Measurements from ENCODE around the gene SCN1A. TPM values are rescaled to one million over a fixed set of nuclear protein-coding genes. Genes with fewer than 3 reads are reported as not detected.

Gene SCN1A
- total and polyA plus RNA-seq, 10 of the 15 experiments (the other 5 are each of a cell fraction or from before 2014, with no cell fraction given): not detected

DNA sequence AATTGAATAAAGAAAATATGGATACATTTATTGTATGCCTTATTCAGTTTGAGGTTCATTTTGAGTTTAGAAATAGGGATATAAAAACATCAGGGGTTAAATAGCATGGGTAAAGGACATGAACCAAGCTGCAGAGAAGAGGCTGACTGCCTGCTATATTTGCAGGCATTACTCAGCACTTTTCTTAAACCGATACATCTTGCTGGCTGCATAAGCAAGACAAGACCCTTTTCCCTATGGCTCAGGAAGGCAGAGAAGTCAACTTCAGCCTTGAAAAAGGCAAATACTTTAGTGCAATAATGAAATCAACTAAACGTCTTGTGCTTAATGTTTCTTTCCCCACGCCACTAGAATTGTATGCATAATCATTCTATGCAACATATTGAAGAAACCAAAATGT lies 36.4 kb downstream of the SCN1A start (continued):
- TF ChIP-seq, protein P1, sequence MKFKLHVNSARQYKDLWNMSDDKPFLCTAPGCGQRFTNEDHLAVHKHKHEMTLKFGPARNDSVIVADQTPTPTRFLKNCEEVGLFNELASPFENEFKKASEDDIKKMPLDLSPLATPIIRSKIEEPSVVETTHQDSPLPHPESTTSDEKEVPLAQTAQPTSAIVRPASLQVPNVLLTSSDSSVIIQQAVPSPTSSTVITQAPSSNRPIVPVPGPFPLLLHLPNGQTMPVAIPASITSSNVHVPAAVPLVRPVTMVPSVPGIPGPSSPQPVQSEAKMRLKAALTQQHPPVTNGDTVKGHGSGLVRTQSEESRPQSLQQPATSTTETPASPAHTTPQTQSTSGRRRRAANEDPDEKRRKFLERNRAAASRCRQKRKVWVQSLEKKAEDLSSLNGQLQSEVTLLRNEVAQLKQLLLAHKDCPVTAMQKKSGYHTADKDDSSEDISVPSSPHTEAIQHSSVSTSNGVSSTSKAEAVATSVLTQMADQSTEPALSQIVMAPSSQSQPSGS (IDR thresholded peaks at IDR 0.05; ENCODE audit: low read length): no peak
- no peak for TF ChIP-seq BACH1 (IDR thresholded peaks at IDR 0.05; ENCODE audit: borderline replicate concordance)
- no peak for TF ChIP-seq ZBTB4 (CRISPR knock-in tag; IDR thresholded peaks at IDR 0.05)
- no peak for TF ChIP-seq JUND (IDR thresholded peaks at IDR 0.05; ENCODE audit: low read depth, low read length)
- no peak for TF ChIP-seq BCL11A (IDR thresholded peaks at IDR 0.05; ENCODE audit: low read depth, low read length)
- TF ChIP-seq BHLHE40 (IDR thresholded peaks at IDR 0.05; ENCODE audit: borderline replicate concordance in 1 of 2, low read depth in 2 of 2, low read length in 1 of 2): no peak

DNA sequence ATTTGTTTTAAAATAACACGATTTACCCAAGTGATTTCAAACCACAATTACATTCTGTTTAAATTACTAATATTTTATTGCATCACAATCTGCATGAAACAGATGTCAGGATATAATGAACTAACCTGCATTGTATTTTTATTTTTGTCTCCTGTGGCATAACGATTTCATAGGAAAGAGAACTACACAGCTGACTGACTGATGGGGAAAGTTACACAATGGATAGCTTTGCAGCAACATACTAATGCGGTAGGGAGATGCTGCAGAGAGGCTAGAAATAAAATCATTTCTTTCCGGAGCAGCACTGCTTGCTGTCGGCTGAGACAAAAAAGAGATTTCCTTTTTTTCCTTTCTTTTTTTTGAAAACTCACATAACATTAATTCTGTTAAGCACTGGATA lies 36.9 kb downstream of the SCN1A start:
- FAIRE-seq (no peak), DNase-seq (ENCODE audit: low read depth, low spot score) (no peak), ATAC-seq (no peak)
- BruUV-seq (replicated peaks): no TSS peak
- Histone ChIP-seq H3K9me3 (replicated peaks; ENCODE audit: control insufficient read depth, insufficient read depth, low read length) (no peaks in the 10 kb centered on the region), H4K20me1 (ENCODE audit: control insufficient read depth, insufficient read depth) (no peaks in the 10 kb centered on the region), H3K4me3 (no peak overlapping the region), H3K27ac (ENCODE audit: control insufficient read depth, insufficient read depth) (no peak overlapping the region), H3K27me3 (replicated peaks in 1 of 2; ENCODE audit: control insufficient read depth in 2 of 2, insufficient read depth in 2 of 2, low read length in 1 of 2) (no peaks in the 10 kb centered on the region), H2AFZ (ENCODE audit: control insufficient read depth, low read depth, low read length) (no peak overlapping the region), H3K36me3 (ENCODE audit: control insufficient read depth in 2 of 2, insufficient read depth in 2 of 2, low read length in 1 of 2) (no peaks in the 10 kb centered on the region), H3K4me1 (ENCODE audit: control insufficient read depth, insufficient read depth, low read length) (no peaks in the 10 kb centered on the region), H3K9ac (ENCODE audit: control insufficient read depth, insufficient read depth, low read length) (no peak overlapping the region), H3K79me2 (ENCODE audit: control insufficient read depth, insufficient read depth, low read length) (no peaks in the 10 kb centered on the region), H3K4me2 (ENCODE audit: control insufficient read depth, insufficient read depth) (no peak overlapping the region)
- ChIA-PET RAD21 (ENCODE audit: unreplicated experiment) (no interaction called here), CTCF (no interaction called here), SMC1A (ENCODE audit: uncharacterized antibody, unreplicated experiment) (no interaction called here), POLR2A (no interaction called here)
- in situ Hi-C loops (cut with MboI) (no loop called here), intact Hi-C loops (cut with micrococcal nuclease; ENCODE audit: unreplicated experiment) (no loop called here)
- WGBS (ENCODE audit: insufficient coverage, insufficient replicate concordance, low lambda C conversion rate, missing lambda C conversion rate): 57% methylated on average over 5 of the region's 5 CpGs
- TF ChIP-seq SMAD1 (IDR thresholded peaks at IDR 0.05; ENCODE audit: low read depth, partially characterized antibody) (no peak), EGR1 (IDR thresholded peaks at IDR 0.05; ENCODE audit: borderline replicate concordance in 1 of 2, low read depth in 2 of 2, low read length in 2 of 2) (no peak), RAD51 (IDR thresholded peaks at IDR 0.05) (no peak)
- TF ChIP-seq, protein P2, sequence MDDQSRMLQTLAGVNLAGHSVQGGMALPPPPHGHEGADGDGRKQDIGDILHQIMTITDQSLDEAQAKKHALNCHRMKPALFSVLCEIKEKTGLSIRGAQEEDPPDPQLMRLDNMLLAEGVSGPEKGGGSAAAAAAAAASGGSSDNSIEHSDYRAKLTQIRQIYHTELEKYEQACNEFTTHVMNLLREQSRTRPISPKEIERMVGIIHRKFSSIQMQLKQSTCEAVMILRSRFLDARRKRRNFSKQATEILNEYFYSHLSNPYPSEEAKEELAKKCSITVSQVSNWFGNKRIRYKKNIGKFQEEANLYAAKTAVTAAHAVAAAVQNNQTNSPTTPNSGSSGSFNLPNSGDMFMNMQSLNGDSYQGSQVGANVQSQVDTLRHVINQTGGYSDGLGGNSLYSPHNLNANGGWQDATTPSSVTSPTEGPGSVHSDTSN (IDR thresholded peaks at IDR 0.05; ENCODE audit: insufficient replicate concordance, low read depth, low read length): no peak
- TF ChIP-seq, protein P3, sequence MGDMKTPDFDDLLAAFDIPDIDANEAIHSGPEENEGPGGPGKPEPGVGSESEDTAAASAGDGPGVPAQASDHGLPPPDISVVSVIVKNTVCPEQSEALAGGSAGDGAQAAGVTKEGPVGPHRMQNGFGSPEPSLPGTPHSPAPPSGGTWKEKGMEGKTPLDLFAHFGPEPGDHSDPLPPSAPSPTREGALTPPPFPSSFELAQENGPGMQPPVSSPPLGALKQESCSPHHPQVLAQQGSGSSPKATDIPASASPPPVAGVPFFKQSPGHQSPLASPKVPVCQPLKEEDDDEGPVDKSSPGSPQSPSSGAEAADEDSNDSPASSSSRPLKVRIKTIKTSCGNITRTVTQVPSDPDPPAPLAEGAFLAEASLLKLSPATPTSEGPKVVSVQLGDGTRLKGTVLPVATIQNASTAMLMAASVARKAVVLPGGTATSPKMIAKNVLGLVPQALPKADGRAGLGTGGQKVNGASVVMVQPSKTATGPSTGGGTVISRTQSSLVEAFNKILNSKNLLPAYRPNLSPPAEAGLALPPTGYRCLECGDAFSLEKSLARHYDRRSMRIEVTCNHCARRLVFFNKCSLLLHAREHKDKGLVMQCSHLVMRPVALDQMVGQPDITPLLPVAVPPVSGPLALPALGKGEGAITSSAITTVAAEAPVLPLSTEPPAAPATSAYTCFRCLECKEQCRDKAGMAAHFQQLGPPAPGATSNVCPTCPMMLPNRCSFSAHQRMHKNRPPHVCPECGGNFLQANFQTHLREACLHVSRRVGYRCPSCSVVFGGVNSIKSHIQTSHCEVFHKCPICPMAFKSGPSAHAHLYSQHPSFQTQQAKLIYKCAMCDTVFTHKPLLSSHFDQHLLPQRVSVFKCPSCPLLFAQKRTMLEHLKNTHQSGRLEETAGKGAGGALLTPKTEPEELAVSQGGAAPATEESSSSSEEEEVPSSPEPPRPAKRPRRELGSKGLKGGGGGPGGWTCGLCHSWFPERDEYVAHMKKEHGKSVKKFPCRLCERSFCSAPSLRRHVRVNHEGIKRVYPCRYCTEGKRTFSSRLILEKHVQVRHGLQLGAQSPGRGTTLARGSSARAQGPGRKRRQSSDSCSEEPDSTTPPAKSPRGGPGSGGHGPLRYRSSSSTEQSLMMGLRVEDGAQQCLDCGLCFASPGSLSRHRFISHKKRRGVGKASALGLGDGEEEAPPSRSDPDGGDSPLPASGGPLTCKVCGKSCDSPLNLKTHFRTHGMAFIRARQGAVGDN (IDR thresholded peaks at IDR 0.05): no peak

All from GM12878 (cell line).